GM12891 (cell line): Measurements from ENCODE around the gene PRR19.

Experiments used
- DNase-seq: peaks from one replicate; pipeline ENCODE4 v3.0.0; 2011; ENCODE audit warnings: low spot score; ENCODE audit not compliant: insufficient read length
- FAIRE-seq: peaks from 2 replicates; lab custom pipeline; 2011; peaks lifted over from hg19 to GRCh38; lab: Jason Lieb, UNC
- PAX5 ChIP-seq: IDR thresholded peaks from 2 replicates; pipeline ENCODE4 v1.6.1; 2011; ENCODE audit warnings: low read length, moderate library complexity, mild to moderate bottlenecking; ENCODE audit not compliant: insufficient read depth, severe bottlenecking
- POLR2A ChIP-seq: IDR thresholded peaks from 2 replicates; pipeline ENCODE4 v1.6.1; 2011; ENCODE audit warnings: low read depth, low read length, control low read depth
- POLR2AphosphoS5 ChIP-seq: IDR thresholded peaks from 2 replicates; pipeline ENCODE4 v1.6.1; 2011; ENCODE audit warnings: low read depth, low read length, control low read depth
- POU2F2 ChIP-seq: IDR thresholded peaks from 2 replicates; pipeline ENCODE4 v1.6.1; 2011; ENCODE audit warnings: low read depth, mild to moderate bottlenecking, control low read depth, low read length, moderate library complexity
- SPI1 ChIP-seq: IDR thresholded peaks from 2 replicates; pipeline ENCODE4 v1.6.1; 2011; ENCODE audit warnings: low read depth, low read length, control low read depth
- TAF1 ChIP-seq: IDR thresholded peaks from 2 replicates; pipeline ENCODE4 v1.6.1; 2011; ENCODE audit warnings: low read depth, low read length, control low read depth

PRR19 gene

DNA sequence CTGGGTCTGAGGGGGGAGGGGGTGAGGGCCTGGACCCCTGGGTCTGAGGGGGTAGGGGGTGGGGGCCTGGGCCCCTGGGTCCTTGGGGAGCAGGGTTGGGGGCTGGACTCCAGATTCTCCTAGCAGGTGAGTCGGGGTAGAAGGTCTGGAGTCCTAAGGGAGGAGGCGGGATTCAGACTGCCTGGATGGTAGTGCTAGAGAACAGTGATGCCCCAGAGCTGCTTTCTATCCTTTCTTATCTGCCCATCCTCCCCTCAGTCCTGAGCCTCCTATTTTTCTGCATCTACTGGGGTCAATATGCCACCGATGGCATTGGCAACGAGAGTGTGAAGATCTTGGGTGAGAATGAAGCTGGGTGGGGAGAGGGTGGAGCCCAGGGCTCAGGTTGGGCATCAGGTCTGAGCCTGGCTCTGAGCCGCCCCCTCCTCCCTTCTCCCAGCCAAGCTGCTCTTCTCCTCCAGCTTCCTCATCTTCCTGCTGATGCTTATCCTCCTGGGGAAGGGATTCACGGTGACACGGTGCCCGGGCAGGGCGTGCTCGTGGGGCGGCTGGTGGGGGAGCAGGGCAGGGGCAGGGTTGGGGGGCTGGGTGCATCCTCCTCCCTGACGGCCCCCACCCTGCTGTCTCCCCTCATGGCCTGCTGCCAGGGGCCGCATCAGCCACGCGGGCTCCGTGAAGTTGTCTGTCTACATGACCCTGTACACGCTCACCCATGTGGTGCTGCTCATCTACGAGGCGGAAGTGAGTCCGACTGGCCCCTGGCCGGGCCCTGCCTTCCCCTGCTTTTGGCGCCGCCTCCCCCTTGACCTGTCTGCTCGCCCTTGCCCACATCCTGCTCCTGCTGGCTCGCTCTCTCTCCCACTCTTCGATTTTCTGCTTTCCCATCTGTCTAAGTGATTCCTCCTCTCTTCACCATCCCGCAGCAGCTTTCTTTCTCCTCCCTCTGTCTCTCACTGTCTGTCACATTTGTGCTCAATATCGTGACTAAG is 14.6 kb downstream of the PRR19 start:
- FAIRE-seq (peak; percentile 58), DNase-seq (no peak)
- TF ChIP-seq TAF1 (no peak), SPI1 (peak; percentile 30; the same call in 1 of the 2 replicates)

DNA sequence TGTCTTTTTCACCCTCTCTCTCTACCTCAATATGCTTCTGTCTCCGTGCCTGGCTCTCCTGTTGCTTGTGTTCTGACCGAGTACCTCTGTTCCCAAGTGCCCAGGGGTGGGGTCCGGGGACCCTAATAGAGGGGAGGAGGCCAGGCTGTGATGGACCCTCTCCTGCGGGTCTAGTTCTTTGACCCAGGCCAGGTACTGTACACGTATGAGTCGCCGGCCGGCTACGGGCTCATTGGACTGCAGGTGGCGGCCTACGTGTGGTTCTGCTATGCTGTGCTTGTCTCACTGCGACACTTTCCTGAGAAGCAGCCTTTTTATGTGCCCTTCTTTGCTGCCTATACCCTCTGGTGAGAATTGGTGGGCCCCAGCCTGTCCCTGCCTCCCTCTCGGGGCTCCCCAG is 15.6 kb downstream of the PRR19 start:
- FAIRE-seq (no peak), DNase-seq (no peak)
- TF ChIP-seq POLR2AphosphoS5 (no peak), TAF1 (no peak), POLR2A (no peak), POU2F2 (no peak)

DNA sequence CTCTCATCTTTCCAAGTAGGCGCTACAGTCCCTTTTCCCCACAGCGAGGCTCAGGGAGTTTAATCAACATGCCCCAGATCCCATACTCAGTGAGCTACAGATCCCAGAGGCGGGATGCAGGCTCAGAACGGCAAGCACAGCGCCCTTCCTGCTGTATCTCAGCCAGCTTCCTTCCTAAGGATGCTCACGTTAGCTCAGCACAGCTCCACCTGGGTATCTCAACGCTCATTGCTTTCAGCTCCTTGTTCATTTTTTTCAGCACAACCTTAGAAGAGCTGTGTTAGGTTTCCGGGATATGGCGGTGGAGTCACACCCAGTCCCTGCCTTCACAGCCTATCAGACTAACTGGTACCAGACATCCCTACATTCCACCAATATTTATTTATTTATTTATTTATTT is 20.4 kb downstream of the PRR19 start:
- no peak for TF ChIP-seq PAX5
- TF ChIP-seq POLR2A, result no peak
- no peak for TF ChIP-seq POU2F2
- TF ChIP-seq TAF1, result no peak
- no peak for DNase-seq
- no peak for FAIRE-seq

DNA sequence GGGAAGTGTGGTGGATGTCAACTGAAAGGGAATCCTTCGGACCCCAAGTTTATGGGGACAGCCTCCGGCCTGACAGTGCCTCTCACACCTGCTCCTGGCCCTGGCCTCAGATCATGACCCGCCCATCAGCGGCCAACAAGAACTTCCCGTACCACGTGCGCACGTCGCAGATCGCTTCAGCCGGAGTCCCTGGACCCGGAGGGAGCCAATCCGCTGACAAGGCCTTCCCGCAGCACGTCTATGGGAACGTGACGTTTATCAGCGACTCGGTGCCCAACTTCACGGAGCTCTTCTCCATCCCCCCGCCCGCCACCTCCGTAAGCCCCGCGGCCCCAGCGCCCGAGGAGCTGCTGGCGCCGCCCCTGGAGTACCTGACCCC is 21.5 kb downstream of the PRR19 start:
- FAIRE-seq (no peak), DNase-seq (no peak)
- TF ChIP-seq POU2F2 (no peak), PAX5 (no peak), SPI1 (no peak), TAF1 (no peak), POLR2A (no peak), POLR2AphosphoS5 (no peak)

DNA sequence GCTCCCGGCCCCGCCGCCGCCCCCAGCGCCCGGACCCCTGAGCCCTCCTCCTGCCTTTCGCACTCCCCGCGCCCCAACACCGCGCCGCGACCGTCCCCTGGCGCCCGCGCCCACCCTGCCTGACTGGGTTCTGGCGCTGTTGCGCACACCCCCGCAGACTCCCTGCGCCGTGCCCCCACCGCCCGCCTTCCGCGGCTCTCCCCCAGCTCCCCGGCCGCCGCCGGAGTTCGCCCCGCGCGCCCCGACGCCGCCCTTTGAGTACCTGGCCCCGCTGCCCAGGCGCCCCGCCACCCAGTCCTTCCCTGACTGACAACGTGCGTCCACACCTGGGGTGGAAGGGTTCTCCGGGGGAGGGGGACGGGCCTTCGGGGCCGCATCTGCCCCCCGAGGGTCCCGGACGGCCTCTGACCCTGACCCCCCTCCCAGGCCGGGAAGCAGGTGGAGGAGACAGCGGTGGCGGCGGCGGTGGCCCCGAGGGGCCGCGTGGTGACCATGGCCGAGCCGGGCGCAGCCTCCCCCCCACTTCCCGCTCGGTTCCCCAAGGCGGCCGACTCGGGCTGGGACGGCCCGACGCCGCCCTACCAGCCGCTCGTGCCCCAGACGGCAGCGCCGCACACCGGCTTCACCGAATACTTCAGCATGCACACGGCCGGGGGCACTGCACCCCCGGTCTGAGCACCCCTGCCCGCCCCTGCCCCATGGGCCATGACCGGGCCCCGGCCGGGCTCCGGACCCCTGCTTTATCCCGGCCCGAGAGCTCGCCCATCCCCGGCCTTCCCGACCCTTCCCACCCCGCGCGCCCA is 22.1 kb downstream of the PRR19 start:
- DNase-seq, result no peak
- no peak for TF ChIP-seq POLR2A
- TF ChIP-seq POU2F2, result no peak
- no peak for TF ChIP-seq TAF1
- TF ChIP-seq POLR2AphosphoS5, result no peak
- TF ChIP-seq PAX5, result no peak
- TF ChIP-seq SPI1, result no peak
- peak; percentile 50 for FAIRE-seq

DNA sequence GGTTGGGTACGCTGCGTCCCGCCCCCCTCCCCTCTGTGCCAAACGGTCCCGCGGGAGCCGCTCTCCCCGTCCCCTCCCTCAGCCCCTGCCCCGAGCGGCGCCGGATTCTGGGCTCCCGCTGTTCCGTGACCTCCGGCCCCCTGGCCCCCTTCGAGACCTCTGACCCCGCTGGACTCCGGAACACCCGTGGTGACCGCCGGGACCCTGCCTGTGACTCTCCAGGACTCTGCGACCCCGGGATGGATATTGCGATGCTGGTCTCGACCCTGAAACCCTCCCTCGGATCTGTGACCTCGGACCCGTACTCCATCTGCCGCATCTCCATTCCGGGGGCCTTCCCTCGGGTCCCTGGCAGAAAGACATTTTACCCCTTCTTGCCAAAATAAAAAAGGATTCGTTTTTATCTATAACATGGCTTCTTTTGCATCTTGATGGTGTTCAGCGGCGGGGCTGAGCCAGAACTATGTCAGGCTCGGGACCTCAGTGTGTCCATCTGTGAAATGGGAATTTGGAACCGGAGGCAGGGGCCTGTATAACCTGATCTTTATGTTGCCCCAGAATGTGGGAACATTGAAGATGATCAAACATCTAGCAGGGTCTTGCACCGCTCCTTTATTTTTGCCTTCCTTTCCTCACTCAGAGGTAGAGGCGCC is 22.8 kb downstream of the PRR19 start:
- FAIRE-seq (no peak), DNase-seq (no peak)
- TF ChIP-seq TAF1, result no peak
- TF ChIP-seq POLR2AphosphoS5, result no peak
- no peak for TF ChIP-seq POLR2A
- no peak for TF ChIP-seq SPI1
- TF ChIP-seq POU2F2, result no peak
- no peak for TF ChIP-seq PAX5

DNA sequence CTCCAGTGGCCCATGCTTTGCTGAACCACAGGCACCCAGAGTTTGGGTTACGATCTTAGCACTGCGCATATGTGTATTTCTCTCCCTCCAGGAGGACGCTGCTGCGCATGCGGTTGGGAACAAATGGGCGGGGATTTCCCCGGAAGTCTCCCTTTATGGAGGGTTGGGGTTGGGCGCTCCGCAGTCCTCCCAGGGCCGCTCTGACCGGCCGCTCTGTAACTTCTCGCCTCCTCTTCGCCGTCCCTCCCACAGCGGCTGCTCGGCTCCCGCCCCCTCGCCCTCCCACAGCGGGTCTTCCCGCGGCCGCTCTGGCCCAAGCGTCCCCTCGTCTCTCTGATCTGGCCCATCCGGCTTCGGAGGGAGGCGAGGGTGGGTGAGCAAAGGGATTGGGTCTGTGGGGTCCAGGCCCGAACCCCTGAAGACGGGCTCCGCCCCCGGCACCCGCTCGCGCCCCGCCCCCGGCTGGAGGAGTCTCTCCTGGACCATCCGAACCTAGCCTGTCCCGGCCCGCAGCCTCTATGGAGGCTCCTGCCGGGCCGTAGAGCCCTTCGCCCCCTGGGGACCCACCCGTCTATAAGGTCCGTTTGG is 23.5 kb downstream of the PRR19 start, which contains the start of gene MEGF8:
Gene MEGF8 (plus strand): TSS at position 328 of the 588 bp plus-strand sequence. CDS start 609 bp downstream, outside the sequence.
- DNase-seq (peak; percentile 98), FAIRE-seq (peak; percentile 100)
- 0 out of 2 replicates have a peak, but pooled peaks have one; percentile 42 for TF ChIP-seq POLR2AphosphoS5
- no peak for TF ChIP-seq POLR2A
- TF ChIP-seq SPI1, result no peak
- peak; percentile 59 for TF ChIP-seq TAF1
- TF ChIP-seq PAX5, result no peak
- peak; percentile 63 for TF ChIP-seq POU2F2

DNA sequence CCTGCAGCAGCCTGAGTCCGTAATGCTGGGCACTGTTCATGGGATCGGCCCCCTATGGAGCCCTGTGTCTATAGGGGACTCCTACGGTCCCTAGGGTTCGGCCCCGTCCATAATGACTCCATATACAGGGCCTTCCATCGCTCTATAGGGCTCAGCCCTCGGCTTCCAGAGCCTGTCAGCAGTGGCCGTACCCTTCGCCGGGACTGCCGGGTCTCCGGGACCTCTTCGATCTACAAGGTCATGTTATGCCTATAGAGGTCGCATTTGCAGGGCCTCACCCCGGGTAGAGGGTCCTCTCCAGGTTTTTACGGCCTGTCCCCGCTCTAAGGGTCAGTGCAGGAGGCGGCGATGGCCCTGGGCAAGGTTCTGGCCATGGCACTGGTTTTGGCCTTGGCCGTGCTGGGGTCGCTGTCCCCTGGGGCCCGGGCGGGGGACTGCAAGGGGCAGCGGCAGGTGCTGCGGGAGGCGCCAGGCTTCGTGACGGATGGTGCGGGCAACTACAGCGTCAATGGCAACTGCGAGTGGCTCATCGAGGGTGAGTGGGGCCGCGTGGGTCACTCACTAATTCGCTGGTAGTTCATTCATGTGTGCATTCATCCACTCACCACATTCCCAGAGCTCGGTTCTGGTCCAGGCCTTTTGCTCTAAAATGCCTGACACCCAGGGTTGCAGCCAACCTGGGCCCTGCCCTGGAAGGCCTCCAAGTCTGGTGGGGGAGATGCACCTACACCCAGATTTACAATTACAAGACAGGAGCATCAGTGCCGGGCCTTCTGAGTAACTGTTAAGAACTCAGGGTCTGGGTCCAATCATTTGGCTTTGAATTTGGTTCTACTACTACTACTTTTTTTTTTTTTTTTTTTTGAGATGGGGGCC is 24.2 kb downstream of the PRR19 start:
- TF ChIP-seq TAF1, result no peak
- no peak for TF ChIP-seq SPI1
- TF ChIP-seq POLR2AphosphoS5, result no peak
- TF ChIP-seq POLR2A, result no peak
- TF ChIP-seq PAX5, result no peak
- no peak for TF ChIP-seq POU2F2
- no peak for DNase-seq
- peak; percentile 74 for FAIRE-seq
